Measurements from ENCODE around the gene ZNHIT6.
"Not testable (repeated sequence)": the region's sequence is repeated elsewhere in the genome, so short reads cannot be mapped to it uniquely, and the experiment has no call there.

Gene ZNHIT6, protein sequence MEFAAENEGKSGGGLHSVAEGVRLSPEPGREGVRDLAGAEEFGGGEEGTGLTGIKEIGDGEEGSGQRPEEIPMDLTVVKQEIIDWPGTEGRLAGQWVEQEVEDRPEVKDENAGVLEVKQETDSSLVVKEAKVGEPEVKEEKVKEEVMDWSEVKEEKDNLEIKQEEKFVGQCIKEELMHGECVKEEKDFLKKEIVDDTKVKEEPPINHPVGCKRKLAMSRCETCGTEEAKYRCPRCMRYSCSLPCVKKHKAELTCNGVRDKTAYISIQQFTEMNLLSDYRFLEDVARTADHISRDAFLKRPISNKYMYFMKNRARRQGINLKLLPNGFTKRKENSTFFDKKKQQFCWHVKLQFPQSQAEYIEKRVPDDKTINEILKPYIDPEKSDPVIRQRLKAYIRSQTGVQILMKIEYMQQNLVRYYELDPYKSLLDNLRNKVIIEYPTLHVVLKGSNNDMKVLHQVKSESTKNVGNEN

DNA sequence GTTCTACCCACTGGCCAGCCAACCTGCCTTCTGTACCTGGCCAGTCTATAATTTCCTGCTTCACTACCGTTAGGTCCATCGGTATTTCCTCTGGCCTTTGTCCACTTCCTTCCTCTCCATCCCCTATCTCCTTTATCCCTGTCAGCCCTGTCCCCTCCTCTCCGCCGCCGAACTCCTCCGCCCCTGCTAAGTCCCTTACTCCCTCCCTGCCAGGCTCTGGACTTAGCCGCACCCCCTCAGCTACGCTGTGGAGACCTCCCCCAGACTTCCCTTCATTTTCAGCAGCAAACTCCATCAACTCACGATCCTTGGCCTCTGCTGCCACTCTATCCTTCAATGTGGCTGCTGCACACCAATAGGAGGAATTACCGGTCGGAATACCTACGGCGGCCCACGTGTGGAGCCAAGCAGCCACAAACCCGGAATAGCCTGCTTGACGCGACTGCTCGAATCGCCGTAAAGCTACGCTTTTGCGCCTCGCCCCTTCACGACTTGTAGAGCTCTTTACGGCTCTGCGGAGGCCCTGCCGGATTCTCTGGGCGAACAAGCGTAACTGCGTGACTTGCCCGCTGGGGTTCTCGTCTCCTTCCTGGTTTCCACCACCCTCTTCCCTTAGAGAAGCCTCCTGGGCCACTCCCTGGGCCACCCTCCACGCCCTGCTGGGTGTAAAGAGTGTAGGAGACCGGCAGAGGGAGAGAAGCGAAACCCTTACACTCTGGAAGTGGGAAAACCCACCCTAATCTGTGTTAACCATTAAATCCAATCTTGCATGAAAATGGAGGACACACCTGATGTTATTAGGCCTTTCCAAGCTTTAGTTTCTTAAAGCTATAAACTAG lies at the start of gene ZNHIT6:
ZNHIT6 (minus strand) TSS at position 444 of the 839 bp plus-strand sequence; CDS start at position 295, 149 bp downstream.
- peak; percentile 95 for DNase-seq

DNA sequence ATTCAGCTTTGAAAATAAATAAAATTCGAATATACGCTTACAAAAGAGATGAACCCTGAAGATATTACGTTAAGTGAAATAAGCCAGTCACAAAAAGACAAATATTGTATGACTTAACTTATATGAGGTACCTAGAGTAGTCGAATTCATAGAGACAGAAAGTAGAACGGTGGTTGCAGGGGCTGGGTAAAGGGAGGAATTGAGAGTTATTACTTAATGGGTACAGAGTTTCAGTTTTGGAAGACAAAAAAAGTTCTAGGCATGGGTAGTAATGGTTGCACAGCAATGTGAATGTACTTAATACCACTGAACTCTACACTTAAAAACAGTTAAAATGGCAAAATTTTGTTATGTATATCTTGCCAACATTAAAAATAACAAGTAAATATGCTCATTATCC lies 48.6 kb upstream of the ZNHIT6 start:
- DNase-seq: no peak

DNA sequence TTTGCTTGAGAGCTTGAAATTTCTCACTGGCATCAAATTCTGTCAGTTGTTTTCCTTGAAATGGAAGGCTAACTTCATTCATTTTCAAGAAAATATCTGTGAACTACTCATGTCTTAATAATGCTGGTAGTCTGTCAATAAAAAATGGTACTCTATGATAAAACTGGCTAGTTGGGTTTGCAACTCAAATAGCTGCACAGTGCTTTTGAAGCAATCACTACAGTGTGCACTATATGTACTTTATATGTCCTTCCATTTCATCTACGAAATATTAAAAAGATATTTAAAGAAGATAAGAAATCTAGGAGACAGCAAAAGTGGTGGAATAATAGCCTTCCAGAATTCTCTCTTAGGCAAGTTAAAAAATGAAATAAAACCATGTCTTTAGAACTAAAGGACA lies 39.9 kb upstream of the ZNHIT6 start:
- DNase-seq: no peak

DNA sequence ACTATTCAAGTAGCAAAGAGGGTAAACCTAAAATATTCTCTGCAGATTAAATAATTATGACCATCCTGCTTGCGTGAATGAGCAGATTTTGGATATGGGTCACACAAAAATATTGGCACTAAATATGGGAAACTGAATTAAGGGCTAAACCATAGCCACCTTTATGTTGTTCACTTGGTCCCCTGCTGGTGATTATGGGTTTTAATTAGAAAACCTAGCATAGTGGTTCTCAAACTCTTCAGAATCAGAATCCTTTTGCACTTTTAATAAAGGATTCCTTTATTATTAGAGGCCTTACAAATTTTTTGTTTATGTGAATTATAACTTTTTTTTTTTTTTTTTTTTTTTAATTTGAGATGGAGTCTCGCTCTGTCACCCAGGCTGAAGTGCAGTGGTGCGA lies 38.5 kb upstream of the ZNHIT6 start:
- no peak for DNase-seq

DNA sequence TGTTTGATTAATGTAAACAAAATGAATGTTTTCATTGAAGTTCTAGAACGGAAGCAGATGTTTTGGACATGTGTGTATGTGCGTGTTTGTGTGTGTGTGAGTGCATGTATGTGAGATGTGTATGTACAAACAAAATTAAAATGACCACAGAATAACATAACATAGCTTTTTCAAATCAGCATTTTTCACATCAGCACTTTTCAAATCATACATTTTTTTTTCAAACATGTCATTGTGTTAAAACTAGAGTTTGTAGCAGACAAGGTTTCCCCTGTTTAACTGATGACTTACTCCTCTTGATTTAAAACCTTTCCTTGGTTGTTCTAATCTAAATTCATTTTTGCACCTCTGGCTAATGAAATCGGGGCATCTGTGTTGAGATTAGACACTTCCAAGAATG lies 35.6 kb upstream of the ZNHIT6 start:
- no peak for DNase-seq

DNA sequence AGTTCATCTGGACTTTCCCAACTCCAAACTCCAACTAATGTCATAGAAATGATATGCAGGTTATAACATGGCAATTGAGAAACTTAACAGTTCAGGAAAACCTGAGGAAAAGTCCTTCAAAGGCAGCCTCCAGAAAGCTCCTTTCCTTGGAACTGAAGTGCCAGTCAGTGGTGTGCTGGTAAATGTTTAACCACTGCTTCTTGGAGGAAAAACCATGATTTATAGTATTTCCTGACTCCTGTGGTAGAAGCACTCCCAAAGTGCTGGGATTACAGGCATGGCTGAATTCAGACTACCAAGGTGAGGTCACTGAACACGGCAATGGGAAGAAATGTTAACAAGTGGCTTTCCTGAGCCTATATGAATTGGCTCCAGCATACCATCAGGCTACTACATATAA lies 26.7 kb upstream of the ZNHIT6 start:
- no peak for DNase-seq

DNA sequence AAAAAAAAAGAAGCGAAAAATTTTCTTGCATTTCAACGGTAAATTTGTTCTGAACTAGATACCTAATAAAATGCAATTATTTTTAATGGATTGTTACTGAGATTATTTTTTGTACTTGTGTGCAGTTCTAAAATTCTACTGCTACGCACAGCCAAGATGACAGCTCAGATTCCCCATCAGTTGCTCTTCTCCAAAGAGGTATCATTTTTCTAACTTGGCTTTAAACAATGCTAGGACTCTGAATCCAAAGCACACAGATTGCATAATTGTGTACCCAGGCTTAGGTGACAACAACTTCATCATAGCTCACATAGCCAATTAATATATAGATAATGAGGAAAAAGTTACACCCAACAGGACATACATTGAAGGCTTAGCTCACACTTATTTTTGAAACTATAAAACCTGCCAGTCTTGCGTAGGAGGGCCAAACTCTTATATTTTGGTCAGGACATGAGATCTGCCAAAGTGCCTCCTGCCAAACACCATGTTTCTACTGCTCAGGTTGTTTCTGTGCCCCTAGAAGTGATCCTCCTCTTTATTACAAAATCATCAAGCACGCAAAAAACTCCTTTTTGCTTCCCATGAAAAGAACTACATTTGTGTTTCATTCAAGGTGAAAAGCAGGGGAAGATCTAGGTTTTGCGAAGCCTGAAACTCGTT lies 10.6 kb upstream of the ZNHIT6 start:
- DNase-seq: no peak

DNA sequence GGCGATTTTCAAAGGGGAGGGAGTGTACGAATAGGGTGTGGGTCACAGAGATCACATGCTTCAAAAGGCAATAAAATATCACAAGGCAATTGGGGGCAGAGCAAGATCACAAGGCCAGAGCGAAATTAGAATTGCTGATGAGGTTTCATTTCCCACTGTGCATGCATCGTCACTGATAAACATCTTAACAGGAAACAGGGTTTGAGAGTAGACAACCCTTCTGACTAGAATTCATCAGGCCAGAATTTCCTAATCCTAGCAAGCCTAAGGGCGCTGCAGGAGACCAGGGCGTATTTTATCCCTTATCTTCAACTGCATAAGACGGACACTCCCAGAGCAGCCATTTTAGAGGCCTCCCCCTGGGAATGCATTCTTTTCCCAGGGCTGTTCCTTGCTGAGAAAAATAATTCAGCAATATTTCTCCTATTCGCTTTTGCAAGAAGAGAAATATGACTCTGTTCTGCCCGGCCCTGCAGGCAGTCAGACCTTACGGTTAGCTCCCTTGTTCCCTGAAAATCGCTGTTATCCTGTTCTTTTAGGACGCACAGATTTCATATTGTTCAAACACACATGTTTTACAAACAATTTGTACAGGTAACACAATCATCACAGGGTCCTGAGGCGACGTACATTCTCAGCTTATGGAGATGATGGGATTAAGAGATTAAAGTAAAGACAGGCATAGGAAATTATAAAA lies 6.3 kb upstream of the ZNHIT6 start:
- not testable (repeated sequence) for DNase-seq

DNA sequence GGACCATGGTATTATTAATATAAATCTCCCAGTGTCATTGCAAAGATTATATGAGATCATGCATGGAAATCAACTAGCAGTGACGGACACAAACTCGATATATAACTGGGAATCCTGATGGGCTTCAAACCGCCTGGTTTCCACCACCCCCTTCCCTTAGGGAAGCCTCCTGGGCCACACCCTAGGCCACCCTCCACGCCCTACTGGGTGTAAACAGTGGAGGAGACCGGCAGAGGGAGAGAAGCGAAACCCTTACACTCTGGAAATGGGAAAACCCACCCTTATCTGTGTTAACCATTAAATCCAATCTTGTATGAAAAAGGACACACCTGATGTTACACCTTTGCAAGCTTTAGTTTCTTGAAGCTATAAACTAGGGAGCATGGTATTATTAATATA lies 595 bp upstream of the ZNHIT6 start:
- DNase-seq: peak; percentile 80

DNA sequence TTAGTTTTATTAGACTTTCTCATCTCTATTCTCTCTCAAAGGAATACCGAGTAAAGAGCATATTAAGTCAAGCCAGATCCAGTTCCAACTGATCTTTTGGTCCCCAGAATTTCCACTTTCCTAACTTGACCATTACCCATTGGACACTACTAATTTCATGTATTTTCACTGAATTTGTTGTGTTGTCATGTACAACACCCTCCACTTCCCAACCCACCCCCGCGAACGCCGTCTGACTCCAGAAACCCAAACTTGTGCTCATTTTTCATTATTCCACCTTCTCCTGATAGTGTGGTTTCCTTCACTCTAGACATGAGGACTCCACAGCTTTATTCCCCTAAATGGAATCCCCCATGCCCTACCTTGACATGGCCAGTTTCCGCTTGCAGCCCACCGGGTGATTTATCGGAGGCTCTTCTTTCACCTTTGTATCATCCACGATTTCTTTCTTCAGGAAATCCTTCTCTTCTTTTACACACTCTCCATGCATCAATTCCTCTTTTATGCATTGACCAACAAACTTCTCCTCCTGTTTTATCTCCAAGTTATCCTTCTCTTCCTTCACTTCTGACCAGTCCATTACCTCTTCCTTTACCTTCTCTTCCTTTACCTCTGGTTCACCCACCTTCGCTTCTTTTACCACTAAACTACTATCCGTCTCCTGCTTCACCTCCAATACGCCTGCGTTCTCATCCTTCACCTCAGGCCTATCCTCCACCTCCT lies 805 bp downstream of the ZNHIT6 start:
- peak; percentile 9 for DNase-seq

DNA sequence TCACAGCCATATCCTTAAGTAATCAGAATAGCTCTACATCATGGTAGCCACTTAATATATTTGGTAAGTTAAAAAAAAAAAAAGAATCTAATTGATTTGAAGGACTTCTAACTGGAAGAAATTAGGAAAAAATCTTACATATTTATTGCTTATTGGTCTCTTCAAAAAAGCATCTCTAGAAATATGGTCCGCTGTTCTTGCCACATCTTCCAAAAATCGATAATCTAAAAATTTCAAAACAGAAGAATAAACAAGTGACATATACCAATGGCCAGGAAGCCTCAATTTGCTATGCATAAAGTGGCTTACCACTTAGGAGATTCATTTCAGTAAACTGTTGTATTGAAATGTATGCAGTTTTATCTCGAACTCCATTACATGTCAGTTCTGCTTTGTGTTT lies 2.3 kb downstream of the ZNHIT6 start:
- DNase-seq: no peak

DNA sequence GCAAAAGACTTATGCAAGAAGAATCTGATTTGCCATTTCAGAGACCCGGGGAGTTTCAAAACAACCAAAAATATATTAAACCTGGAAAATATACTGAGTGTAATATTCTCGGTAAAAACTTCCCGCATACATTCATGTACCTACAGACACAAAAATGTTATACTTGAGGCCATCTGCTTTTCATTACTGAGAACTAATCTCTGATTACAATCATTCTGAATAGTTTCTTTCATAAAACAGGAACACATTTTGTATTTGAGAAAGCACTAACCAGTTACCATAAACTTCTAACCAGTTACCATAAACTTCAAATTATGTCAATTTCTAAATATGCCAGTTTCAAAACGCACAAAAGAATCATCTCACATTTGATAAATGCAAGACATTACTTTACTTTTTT lies 7.8 kb downstream of the ZNHIT6 start:
- DNase-seq: no peak

DNA sequence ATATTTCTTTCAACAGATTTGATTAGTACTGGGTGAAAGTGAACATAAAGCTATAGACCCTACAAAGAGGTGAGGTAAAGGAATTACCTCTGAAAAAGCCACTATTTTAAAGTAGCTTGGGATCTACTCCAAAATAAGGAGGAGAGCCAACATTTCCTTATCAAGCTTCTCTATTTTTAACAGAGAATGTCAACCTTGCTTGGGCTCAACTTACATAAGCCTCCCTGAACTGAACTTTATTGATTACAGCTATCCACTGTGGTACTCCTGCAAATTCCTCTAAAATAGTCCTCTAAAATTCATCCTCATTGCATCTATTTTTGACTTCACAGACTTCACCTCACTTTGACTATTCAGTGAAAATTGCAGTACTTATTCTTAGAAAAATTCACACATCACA lies 10.3 kb downstream of the ZNHIT6 start:
- DNase-seq: no peak

DNA sequence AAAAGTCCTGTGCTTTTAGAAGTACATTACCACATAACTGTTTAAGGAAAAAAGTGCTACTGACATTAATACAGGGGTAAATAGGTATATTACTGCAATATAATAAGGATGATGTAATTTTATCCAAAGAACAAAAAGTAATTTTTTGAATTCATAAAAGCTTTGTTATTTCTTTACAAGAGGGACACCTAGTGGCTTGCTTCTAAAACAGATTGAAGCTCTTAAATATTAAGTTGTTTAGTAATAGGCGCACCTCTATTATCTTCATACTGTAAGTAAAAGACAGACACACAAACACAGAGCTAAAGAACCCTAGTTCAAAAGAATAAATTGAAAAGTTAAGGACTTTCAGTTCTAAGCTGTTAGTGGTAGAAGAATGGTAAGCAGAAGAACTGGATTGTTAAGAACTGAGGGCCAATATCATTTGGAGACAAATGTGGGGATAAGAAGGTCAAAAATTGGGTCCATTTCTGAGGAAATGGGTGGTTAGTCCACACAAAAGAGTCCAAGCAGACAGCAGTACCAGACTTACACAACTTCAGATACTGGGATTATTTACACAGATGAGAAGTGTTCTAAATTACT lies 15.4 kb downstream of the ZNHIT6 start:
- DNase-seq: no peak

DNA sequence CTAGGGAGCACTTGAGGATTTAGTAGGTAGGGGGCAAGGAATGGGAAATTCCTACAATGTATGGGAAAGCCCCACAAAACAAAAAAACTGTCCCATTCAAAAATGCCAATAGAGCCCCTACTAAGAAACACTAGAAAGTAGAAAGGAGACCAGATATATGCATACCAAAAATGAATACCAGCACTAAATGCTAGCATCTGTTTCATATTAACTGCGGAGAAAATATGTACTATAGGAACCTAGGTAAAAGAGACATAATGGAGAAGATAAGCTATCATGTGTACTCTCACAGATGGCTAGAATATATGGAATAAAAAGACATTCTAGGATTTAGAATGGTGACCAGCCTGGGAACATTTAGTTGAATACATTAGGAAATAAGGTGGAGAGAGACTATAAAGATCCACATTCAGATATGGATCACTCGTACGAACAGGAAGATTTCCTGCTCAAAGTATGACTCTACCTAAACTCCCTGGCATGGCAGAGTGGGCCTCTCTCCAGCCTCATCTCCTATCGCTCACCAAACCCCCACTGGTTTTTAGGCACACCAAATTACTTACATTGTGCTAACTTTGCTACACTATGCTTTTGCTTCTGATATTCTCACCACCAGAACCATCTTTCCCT lies 18.3 kb downstream of the ZNHIT6 start:
- no peak for DNase-seq

DNA sequence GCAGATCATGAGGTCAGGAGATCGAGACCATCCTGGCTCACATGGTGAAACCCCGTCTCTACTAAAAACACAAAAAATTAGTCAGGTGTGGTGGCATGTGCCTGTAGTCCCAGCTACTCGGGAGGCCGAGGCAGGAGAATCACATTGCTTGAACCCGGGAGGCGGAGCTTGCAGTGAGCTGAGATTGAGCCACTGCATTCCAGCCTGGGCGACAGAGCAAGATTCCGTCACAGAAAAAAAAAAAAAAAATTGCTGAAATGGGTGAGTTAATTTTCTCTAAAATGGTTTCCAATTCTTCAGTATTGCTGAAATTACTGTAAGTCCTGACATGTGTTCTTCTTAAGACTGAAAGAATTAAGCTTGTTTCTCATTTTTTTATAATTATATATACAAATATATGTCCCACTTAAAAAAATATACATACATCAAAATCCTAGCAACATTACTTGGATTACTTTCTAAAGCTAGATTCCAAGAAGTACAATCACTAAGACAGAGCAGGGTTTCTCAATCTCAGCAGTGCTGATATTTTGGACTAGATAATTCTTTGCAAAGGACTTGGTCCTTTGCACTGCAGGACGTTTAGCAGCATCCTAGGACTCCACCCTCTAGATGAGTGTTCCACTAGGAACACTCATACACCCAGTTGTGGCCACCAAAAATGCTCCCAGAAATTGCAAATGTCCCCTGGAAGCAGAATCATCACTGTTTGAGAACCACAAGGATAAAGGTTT lies 24.8 kb downstream of the ZNHIT6 start:
- no peak for DNase-seq

DNA sequence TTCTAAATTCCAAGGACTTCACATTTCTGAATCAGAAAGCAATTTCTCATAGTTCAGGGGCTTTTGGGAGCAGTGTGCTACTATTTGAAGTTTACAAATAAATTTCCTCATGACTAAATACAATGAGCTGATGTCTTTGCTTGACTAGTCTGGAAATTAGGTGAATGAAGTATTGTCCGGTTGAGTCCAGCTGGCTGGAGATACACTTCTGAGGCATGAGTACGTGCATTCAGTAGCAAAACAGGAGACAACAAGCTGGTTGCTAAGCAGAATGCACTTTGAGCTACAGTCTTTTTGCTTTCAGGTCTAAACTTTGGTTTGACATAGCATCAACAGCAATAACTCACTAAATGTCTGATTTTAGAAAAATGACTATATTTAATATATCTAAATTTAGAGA lies 27.1 kb downstream of the ZNHIT6 start:
- DNase-seq: no peak

DNA sequence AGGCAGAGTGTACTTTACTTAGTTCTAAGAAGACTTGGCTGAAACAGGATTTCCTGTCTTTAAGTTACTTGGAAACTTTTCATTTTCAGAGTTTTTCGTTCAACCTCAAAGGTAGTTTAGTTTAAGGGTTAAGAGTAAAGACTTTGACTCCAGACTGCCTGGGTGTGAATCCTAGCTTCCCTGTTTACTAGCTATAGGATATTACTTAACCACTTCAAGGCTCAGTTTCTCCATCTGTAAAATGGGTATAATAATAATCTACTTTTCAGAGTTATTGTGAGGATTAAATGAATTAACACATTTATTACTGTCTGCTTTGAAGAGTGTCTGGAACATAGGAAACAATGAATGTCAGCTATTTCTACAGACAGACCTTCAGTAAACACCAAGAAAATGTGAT lies 30.0 kb downstream of the ZNHIT6 start:
- no peak for DNase-seq

DNA sequence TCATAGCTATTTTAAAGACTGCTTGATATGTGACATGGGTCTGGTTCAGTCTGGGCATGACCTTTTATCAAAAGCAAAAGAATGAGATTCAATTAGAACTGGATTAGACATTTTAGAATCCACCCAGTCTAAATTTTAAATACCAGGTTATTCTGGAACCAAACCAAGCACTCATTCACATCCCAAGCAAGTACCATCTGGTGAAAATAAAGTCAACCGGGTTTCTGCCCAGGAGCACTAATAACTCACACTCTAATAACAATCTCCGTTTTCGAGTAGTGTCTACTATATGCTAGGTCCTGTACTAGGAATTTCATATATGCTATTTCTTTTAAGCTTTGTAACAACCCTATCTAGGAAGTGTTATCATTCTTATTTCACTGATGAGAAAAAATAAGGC lies 30.6 kb downstream of the ZNHIT6 start:
- no peak for DNase-seq

DNA sequence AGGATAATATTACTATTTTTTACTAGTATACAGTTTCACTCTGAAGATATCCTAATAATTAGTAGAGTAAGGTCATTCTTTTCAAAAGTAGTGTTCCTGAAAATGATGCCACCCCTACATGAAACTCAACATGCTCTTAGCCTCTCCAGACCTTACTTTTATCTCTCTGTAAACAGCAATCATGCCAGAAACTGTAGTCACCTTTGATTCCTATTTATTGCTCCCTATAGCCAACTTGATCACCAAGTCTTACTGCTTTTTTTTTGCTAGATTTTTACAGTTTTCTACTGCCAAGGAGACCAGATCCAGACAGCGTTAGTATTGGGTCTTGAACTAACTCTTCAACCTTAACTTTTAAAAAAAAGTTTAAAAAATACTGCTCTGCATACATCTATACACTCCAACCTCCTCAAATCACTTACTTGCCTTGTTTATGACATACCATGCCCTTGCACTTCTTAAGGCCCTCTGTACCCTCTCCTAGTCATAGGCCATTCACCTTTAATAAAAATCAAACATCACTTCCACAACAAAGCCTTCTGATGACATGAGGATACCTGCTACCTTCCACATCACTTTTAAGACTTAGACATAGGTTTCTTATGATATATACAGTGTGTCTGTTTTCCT lies 36.1 kb downstream of the ZNHIT6 start:
- DNase-seq: no peak

All from NCI-H69 (cell line).